HG02938 (cell line): ENCODE data around the gene RHEBL1.

ENCODE experiments used
- ATAC-seq: cut with Tn5 transposase; IDR thresholded peaks from one replicate; pipeline ENCODE4 v1.9.1; 2021; ENCODE audit warnings: mild to moderate bottlenecking, moderate library complexity; ENCODE audit not compliant: unreplicated experiment

Gene RHEBL1

GRCh38 chr12:49022558-49023178 lies 47.1 kb downstream of the RHEBL1 start:
- ATAC-seq, result no peak

DNA sequence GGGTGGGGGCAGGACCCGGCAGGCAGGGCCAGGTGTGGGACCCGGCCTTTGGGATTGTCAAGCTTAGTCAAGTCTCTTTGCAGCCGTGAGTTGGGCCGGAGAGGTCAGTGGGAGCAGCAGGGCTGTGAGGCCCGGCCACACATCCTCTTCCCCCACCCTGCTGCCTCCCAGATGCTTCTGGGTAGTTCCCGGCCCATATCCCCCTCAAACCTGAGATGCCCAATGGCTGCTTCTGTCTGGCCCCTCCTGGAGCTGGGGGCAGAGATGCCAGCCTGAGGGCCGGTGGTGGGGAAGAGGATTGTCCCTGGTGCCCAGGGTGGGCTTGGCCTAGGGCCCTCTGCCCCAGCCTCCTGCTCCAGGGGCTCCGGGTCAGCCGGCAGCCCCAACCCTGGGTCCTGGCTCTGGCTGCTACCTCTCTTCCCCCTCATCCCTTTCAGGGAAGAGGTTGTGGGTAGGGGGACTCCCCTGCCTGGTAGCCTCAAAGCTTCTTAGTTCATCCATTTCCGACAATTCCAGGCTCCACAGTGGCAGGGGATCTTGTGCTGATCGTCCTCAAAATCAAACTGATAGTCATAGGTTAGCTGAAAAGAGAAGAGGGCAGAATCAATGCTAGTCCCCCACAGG lies 48.4 kb downstream of the RHEBL1 start:
- no peak for ATAC-seq

GRCh38 chr12:49020441-49020840 lies 49.3 kb downstream of the RHEBL1 start:
- ATAC-seq, result no peak

GRCh38 chr12:49019443-49020324 lies 50.1 kb downstream of the RHEBL1 start:
- no peak for ATAC-seq

GRCh38 chr12:49019120-49019430 lies 50.7 kb downstream of the RHEBL1 start:
- peak; percentile 23 for ATAC-seq

DNA sequence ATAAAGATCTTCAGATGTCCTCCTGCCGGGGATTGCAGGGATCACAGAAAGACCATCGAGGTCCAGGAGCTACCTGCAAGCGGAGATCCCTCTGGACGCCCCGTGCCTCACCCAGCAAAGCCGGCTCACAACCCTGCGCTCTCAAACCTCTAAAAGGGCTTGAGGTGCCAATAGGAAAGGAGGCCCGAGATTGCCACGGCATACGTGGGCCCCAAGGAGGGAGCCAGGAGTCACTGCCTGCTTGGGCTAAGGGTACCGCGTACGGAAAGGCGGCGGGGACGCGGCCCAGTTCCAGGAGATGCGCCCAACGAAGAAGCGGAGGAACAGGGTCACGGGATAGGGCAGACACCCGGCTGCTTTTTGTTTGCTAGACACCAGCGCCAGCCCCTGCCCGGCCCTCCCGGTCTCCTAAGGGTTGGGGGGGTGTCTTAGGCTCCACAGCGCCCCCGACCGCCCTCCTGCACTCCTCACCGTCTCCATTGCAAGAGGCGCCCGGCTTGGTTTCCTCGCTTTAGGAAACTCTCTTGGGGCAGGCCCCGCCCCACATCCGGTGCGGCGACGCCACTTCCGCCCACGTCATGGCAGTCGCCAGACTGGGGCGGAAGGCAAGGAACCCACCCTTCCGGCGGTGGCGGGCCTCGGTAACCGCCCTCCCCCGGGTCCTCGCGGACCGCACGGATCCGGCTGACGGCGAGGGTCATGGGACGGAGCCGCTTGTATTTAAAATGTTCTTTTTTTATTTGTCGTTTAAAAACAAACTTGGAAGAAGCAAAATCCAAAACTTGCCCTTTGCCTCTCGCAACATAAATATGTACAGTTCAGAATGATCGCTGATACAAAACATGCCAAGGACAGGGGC lies 51.3 kb downstream of the RHEBL1 start, which contains the start of gene PRKAG1:
TSS of gene PRKAG1 (minus strand) at position 516 of the 859 bp plus-strand sequence. CDS start at position 480, 36 bp downstream.
- peak; percentile 83 for ATAC-seq

GRCh38 chr12:49017891-49018260 lies 51.9 kb downstream of the RHEBL1 start:
- ATAC-seq, result peak; percentile 6

- no peak for ATAC-seq
Observed at GRCh38 chr12:49015196-49015595, 54.6 kb downstream of the RHEBL1 start.
